HepG2 (cell line): ENCODE results near the gene SLC26A9. TPM values are rescaled to one million over a fixed set of nuclear protein-coding genes. Genes with fewer than 3 reads are reported as not detected.

Source experiments
- IRX3 ChIP-seq: sonication (generic); formaldehyde crosslinking; IDR thresholded peaks from 2 replicates; pipeline ENCODE4 v1.8.1; 2023; ENCODE audit warnings: mild to moderate bottlenecking, low read depth, missing genetic modification reagents, borderline replicate concordance
- KDM2A ChIP-seq: sonication (generic); formaldehyde crosslinking; IDR thresholded peaks from 2 replicates; pipeline ENCODE4 v1.4.0; 2020; ENCODE audit warnings: low read depth, missing genetic modification reagents, borderline replicate concordance
- RAD21 ChIP-seq: fragments of 450-650 bp; formaldehyde crosslinking; IDR thresholded peaks from 2 replicates; pipeline ENCODE4 v1.5.0; 2020; ENCODE audit warnings: mild to moderate bottlenecking
- SMC3 ChIP-seq: IDR thresholded peaks from 2 replicates; pipeline ENCODE4 v1.6.1; 2011; ENCODE audit warnings: low read length, improper control_type of control experiment
- SP4 ChIP-seq: sonication (generic); formaldehyde crosslinking; IDR thresholded peaks from 2 replicates; pipeline ENCODE4 v1.8.1; 2023; ENCODE audit warnings: mild to moderate bottlenecking, missing genetic modification reagents
- ZNF121 ChIP-seq: sonication (generic); formaldehyde crosslinking; IDR thresholded peaks from 2 replicates; pipeline ENCODE4 v1.5.0; 2020; ENCODE audit warnings: mild to moderate bottlenecking, missing genetic modification reagents
- ZNF260 ChIP-seq: sonication (generic); formaldehyde crosslinking; IDR thresholded peaks from 2 replicates; pipeline ENCODE4 v1.4.0; 2020; ENCODE audit warnings: missing genetic modification reagents, low read depth, mild to moderate bottlenecking, borderline replicate concordance
- ZNF451 ChIP-seq: sonication (generic); formaldehyde crosslinking; IDR thresholded peaks from 2 replicates; pipeline ENCODE4 v1.5.0; 2020; ENCODE audit warnings: mild to moderate bottlenecking, missing genetic modification reagents
- ZNF570 ChIP-seq: sonication (generic); formaldehyde crosslinking; IDR thresholded peaks from 2 replicates; pipeline ENCODE4 v1.4.0; 2020; ENCODE audit warnings: mild to moderate bottlenecking, missing genetic modification reagents, borderline replicate concordance
- polyA plus RNA-seq, 8 experiments: library from polyadenylated mRNA; depleted of rRNA in 3 of 8; stranded (reverse) in 7 of 8; unstranded in 1 of 8; fragments of >200 nt; fragmentation: Illumina TruSeq in 4 of 8; extraction: Trizol in 4 of 8; gene quantifications; 2 replicates each; pipeline versions ENCODE4 v1.2.1 to v1.2.3, GENCODE V29; 2011 to 2016; ENCODE audit warnings: low read depth in 4 of 8, missing spikeins in 1 of 8, mixed read lengths in 1 of 8; ENCODE audit not compliant: insufficient read depth in 1 of 8
- total RNA-seq, 5 experiments: library from RNA; depleted of rRNA; stranded (reverse); fragments of >200 nt; fragmentation: Illumina TruSeq; extraction: Trizol; gene quantifications; 2 replicates each; pipeline ENCODE4 v1.2.3, GENCODE V29; 2016; ENCODE audit warnings: low read depth in 1 of 5
- TF ChIP-seq, protein P1 (sequence below): IDR thresholded peaks from 2 replicates; pipeline ENCODE4 v1.4.0; 2020; ENCODE audit warnings: mild to moderate bottlenecking, missing genetic modification reagents

SLC26A9 gene
- total and polyA plus RNA-seq, 2 of the 13 experiments (the other 11 are each of a cell fraction or from before 2014, with no cell fraction given): 0.11 to 0.15 TPM

DNA sequence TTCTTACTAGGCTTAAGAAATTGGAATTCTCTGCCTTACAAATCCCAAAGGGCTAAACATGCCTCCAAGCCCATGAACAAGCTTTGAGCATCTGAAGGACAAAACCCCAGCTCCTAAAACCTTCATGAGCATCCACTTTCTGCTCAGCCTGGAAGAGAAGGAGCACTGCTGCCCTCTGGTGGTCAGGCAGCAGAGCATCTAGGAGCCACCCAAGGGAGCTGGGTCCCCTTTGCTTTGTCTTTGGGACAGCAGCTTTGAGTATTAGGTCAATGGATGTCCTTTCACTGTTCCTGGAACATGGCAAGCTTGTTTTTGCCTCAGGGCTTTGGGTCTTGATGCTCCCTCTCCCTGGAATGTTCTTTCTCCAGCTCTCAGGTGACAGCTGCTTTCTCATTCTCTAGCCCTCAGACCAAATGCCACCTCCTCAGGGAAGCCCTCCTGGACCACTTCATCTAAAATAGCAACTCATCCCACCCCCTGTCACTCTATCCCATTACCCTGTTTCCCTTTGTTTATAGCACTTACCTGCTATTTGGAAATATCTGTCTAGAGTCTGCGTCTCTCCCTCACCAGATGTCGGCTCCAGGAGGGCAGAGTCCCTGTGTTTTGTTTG lies 34.3 kb upstream of the SLC26A9 start (continued):
- peak; percentile 95 for TF ChIP-seq SMC3
- TF ChIP-seq ZNF451 (CRISPR knock-in tag): no peak
- TF ChIP-seq IRX3 (CRISPR knock-in tag): no peak
- no peak for TF ChIP-seq ZNF570
- 0 out of 2 replicates have a peak, but pooled peaks have one; percentile 21 for TF ChIP-seq KDM2A
- no peak for TF ChIP-seq ZNF260
- TF ChIP-seq, protein P1, sequence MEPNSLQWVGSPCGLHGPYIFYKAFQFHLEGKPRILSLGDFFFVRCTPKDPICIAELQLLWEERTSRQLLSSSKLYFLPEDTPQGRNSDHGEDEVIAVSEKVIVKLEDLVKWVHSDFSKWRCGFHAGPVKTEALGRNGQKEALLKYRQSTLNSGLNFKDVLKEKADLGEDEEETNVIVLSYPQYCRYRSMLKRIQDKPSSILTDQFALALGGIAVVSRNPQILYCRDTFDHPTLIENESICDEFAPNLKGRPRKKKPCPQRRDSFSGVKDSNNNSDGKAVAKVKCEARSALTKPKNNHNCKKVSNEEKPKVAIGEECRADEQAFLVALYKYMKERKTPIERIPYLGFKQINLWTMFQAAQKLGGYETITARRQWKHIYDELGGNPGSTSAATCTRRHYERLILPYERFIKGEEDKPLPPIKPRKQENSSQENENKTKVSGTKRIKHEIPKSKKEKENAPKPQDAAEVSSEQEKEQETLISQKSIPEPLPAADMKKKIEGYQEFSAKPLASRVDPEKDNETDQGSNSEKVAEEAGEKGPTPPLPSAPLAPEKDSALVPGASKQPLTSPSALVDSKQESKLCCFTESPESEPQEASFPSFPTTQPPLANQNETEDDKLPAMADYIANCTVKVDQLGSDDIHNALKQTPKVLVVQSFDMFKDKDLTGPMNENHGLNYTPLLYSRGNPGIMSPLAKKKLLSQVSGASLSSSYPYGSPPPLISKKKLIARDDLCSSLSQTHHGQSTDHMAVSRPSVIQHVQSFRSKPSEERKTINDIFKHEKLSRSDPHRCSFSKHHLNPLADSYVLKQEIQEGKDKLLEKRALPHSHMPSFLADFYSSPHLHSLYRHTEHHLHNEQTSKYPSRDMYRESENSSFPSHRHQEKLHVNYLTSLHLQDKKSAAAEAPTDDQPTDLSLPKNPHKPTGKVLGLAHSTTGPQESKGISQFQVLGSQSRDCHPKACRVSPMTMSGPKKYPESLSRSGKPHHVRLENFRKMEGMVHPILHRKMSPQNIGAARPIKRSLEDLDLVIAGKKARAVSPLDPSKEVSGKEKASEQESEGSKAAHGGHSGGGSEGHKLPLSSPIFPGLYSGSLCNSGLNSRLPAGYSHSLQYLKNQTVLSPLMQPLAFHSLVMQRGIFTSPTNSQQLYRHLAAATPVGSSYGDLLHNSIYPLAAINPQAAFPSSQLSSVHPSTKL (CRISPR knock-in tag): no peak
- peak; percentile 88 for TF ChIP-seq RAD21 (CRISPR knock-in tag)
- TF ChIP-seq ZNF121 (CRISPR knock-in tag): no peak
- TF ChIP-seq SP4 (CRISPR knock-in tag): no peak
